Mucosa of stomach (tissue), 1 donor: Measurements from ENCODE around the gene SPEM1.

Source experiments
- H3K27me3 ChIP-seq: one replicate; pipeline ENCODE4 v1.7.0; 2013; ENCODE audit warnings: mild to moderate bottlenecking, low read length; ENCODE audit not compliant: control insufficient read depth, insufficient read depth
- H3K36me3 ChIP-seq: one replicate; pipeline ENCODE4 v1.7.0; 2013; ENCODE audit warnings: low read length; ENCODE audit not compliant: control insufficient read depth, insufficient read depth
- H3K4me1 ChIP-seq: one replicate; pipeline ENCODE4 v1.7.0; 2013; ENCODE audit warnings: mild to moderate bottlenecking, low read length; ENCODE audit not compliant: control insufficient read depth, insufficient read depth
- H3K4me3 ChIP-seq: one replicate; pipeline ENCODE4 v1.7.0; 2013; ENCODE audit warnings: low read length
- H3K9ac ChIP-seq: one replicate; pipeline ENCODE4 v1.7.0; 2013; ENCODE audit warnings: mild to moderate bottlenecking, low read length, moderate library complexity
- H3K9me3 ChIP-seq: one replicate; pipeline ENCODE4 v1.7.0; 2013; ENCODE audit warnings: mild to moderate bottlenecking, low read length, moderate library complexity; ENCODE audit not compliant: control insufficient read depth
- donor health status: Pancreatic carcinoma.

SPEM1 gene, protein sequence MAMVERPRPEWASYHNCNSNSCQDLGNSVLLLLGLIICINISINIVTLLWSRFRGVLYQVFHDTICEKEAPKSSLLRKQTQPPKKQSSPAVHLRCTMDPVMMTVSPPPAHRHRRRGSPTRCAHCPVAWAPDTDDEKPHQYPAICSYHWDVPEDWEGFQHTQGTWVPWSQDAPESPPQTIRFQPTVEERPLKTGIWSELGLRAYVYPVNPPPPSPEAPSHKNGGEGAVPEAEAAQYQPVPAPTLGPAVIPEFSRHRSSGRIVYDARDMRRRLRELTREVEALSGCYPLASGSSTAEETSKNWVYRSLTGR

GRCh38 chr17:7419819-7420610 is at the start of gene SPEM1:
Gene SPEM1 (plus strand): TSS chr17:7420324. CDS start chr17:7420385, 61 bp downstream.
- no peaks in the 10 kb centered on the region for H3K4me1 ChIP-seq
- H3K4me3 ChIP-seq = no peak within 1 kb of the TSS
- H3K9ac ChIP-seq = no peak within 1 kb of the TSS
- H3K36me3 ChIP-seq = no peaks in the 10 kb centered on the region
- H3K9me3 ChIP-seq = no peaks in the 10 kb centered on the region
- H3K27me3 ChIP-seq = peaks cover 8% of the 10 kb centered on the region

DNA sequence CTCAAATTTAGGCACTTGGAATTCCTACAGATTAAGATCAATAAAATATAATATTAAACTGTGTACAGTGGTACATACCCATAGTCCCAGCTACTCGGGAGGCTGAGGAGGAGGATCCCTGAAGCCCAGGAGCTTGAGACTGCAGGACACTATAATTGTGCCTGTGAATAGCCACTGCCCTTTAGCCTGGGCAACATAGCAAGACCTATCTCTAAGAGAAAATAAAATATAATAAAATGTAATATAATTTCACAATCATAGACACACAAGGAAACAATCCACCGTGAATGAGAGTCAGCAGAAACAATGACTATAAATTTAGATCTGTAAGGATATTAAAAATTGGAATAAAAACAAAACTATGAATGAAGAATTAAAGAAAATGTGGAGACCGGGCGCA is 49.3 kb upstream of the SPEM1 start:
- Histone ChIP-seq H3K27me3 (peaks cover 6% of the 10 kb centered on the region), H3K4me1 (no peaks in the 10 kb centered on the region), H3K4me3 (no peak overlapping the region), H3K36me3 (no peaks in the 10 kb centered on the region), H3K9ac (no peak overlapping the region), H3K9me3 (no peaks in the 10 kb centered on the region)

GRCh38 chr17:7374353-7374752 is 45.8 kb upstream of the SPEM1 start:
- Histone ChIP-seq H3K27me3 (peaks cover 5% of the 10 kb centered on the region), H3K4me3 (no peak overlapping the region), H3K9me3 (no peaks in the 10 kb centered on the region), H3K9ac (no peak overlapping the region), H3K4me1 (no peaks in the 10 kb centered on the region), H3K36me3 (no peaks in the 10 kb centered on the region)

- H3K27me3 ChIP-seq = no peaks in the 10 kb centered on the region
- H3K4me3 ChIP-seq = no peak overlapping the region
- H3K4me1 ChIP-seq = peaks cover 10% of the 10 kb centered on the region
- no peaks in the 10 kb centered on the region for H3K36me3 ChIP-seq
- H3K9me3 ChIP-seq = no peaks in the 10 kb centered on the region
- no peak overlapping the region for H3K9ac ChIP-seq
Observed at GRCh38 chr17:7379134-7379533, 41.0 kb upstream of the SPEM1 start.

DNA sequence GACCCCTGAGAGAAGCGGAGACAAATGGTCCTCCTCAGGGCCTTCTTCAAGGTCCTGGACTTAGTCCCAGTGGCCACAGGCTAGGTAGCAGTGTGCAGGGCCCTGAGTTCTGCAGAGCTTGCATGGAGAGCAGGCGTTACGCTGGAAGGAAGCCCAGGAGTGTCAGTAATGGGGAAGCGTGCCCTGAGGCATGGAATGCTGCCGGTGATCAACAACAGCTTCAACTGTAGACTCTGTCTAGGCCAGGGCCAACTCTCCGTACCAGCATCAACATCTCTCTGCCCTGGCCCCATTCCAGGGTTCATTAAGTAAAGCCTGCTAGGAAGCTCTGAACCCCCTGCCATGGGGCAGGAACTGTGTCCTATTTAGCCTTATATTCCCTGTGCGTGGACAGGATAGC is 39.8 kb upstream of the SPEM1 start:
- H3K27me3 ChIP-seq = no peaks in the 10 kb centered on the region
- H3K9me3 ChIP-seq = no peaks in the 10 kb centered on the region
- peak overlapping the region; percentile 81 for H3K9ac ChIP-seq
- peaks cover 10% of the 10 kb centered on the region for H3K4me1 ChIP-seq
- peaks cover 6% of the 10 kb centered on the region for H3K36me3 ChIP-seq
- H3K4me3 ChIP-seq = peak overlapping the region; percentile 52

DNA sequence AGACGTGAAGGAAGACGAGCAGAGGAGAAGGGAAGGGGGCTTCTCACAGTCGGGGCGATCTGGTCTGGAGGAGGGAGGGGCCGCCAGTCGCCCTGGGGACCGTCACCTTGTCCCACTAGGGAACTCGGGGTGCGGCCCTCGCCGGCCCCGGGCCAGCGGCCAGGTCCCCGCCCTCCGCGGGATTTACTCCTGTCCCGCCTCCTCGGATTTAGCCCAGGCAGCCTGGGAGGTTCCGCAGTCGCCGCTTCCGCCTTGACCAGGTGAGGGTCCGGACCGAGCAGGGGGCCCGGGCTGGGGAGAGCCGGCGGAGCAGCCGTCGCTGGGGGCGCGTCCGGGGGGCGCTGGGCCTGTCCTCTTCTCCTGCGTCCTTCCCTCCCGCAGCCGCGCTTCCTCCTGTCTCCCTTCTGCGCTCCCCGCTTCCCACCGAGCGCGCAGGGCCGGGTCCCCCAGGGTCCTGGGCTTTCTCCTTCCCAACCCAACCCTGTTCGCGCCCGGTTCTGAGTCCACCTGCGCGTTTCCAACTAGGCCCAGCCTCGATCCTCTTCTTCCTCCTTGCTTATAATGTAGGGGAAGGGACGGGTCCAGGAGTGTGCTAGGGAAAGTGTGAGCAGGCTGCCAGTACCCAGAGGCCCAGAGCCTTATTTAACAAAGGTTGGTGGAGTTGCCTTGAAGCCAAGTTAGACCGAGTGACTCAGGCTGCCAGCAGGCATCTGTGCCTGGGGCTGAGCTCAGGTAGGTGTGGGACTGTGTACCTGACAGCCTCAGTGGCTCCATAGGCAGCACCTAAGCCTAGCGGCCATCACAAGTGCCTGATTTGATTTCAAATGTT is 39.1 kb upstream of the SPEM1 start, which contains the start of gene TNK1:
Gene TNK1 (plus strand): TSS at position 235 of the 829 bp plus-strand sequence. CDS start 1,838 bp downstream, outside the sequence.
- Histone ChIP-seq H3K9ac (peak within 1 kb of the TSS; percentile 81), H3K4me1 (peaks cover 10% of the 10 kb centered on the region), H3K36me3 (peaks cover 6% of the 10 kb centered on the region), H3K27me3 (no peaks in the 10 kb centered on the region), H3K4me3 (peak within 1 kb of the TSS; percentile 52), H3K9me3 (no peaks in the 10 kb centered on the region)

DNA sequence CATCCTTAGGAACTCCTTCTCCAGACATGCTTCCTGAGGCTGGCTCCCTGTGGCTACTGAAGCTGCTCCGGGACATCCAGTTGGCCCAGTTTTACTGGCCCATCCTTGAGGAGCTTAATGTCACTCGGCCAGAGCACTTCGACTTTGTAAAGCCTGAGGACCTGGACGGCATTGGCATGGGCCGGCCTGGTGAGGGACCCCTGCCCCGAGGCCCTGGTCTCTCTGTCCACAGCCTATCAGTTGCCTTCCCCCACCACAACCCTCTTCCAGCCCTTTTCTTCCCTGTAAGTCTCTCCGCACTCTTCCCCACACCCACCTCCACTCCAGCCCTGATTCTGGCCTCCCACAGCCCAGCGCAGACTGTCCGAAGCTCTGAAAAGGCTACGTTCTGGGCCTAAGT is 37.2 kb upstream of the SPEM1 start:
- H3K4me3 ChIP-seq = no peak overlapping the region
- H3K27me3 ChIP-seq = no peaks in the 10 kb centered on the region
- H3K9ac ChIP-seq = no peak overlapping the region
- peaks cover 6% of the 10 kb centered on the region for H3K36me3 ChIP-seq
- no peaks in the 10 kb centered on the region for H3K9me3 ChIP-seq
- H3K4me1 ChIP-seq = peaks cover 10% of the 10 kb centered on the region

GRCh38 chr17:7383371-7383741 is 36.8 kb upstream of the SPEM1 start:
- H3K9me3 ChIP-seq = no peaks in the 10 kb centered on the region
- H3K4me3 ChIP-seq = no peak overlapping the region
- no peaks in the 10 kb centered on the region for H3K27me3 ChIP-seq
- no peak overlapping the region for H3K9ac ChIP-seq
- peaks cover 10% of the 10 kb centered on the region for H3K4me1 ChIP-seq
- H3K36me3 ChIP-seq = peaks cover 6% of the 10 kb centered on the region

GRCh38 chr17:7383742-7384488 is 36.2 kb upstream of the SPEM1 start:
- H3K4me3 ChIP-seq = no peak overlapping the region
- no peaks in the 10 kb centered on the region for H3K27me3 ChIP-seq
- H3K4me1 ChIP-seq = peaks cover 10% of the 10 kb centered on the region
- no peaks in the 10 kb centered on the region for H3K9me3 ChIP-seq
- H3K9ac ChIP-seq = no peak overlapping the region
- H3K36me3 ChIP-seq = peaks cover 11% of the 10 kb centered on the region

DNA sequence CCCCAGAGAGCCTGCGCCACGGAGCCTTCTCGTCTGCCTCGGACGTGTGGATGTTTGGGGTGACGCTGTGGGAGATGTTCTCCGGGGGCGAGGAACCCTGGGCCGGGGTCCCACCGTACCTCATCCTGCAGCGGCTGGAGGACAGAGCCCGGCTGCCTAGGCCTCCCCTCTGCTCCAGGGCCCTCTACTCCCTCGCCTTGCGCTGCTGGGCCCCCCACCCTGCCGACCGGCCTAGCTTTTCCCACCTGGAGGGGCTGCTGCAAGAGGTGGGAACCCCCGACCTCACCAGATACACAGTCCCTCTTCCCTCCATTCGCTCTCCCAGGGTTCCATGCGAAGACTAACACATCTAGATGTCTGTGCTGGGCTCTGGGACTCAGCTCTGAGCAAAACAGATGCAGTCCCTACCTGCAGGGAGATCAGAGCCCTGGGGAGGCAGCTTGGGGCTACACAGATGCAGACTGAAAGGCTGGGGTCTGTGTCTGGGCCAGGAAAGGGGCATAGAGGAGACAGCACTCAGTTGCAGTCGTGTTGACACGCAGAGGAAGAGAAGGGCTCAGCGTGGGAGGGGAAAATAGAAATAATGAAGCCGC is 35.5 kb upstream of the SPEM1 start:
- H3K9ac ChIP-seq = no peak overlapping the region
- no peaks in the 10 kb centered on the region for H3K27me3 ChIP-seq
- no peaks in the 10 kb centered on the region for H3K9me3 ChIP-seq
- H3K4me1 ChIP-seq = peaks cover 10% of the 10 kb centered on the region
- H3K4me3 ChIP-seq = no peak overlapping the region
- peaks cover 17% of the 10 kb centered on the region for H3K36me3 ChIP-seq

GRCh38 chr17:7388856-7389255 is 31.3 kb upstream of the SPEM1 start:
- Histone ChIP-seq H3K36me3 (peaks cover 17% of the 10 kb centered on the region), H3K27me3 (no peaks in the 10 kb centered on the region), H3K9me3 (no peaks in the 10 kb centered on the region), H3K4me3 (no peak overlapping the region), H3K9ac (no peak overlapping the region), H3K4me1 (peaks cover 6% of the 10 kb centered on the region)
